HepG2 (cell line): ENCODE data around the gene PRM2. TPM values are rescaled to one million over a fixed set of nuclear protein-coding genes. Genes with fewer than 3 reads are reported as not detected.

Source experiments
- ATF2 ChIP-seq: sonication (generic); formaldehyde crosslinking; IDR thresholded peaks from 2 replicates; pipeline ENCODE4 v1.4.0; 2020; ENCODE audit warnings: missing genetic modification reagents
- ATM ChIP-seq: fragments of 450-650 bp; IDR thresholded peaks from 2 replicates; pipeline ENCODE4 v1.7.1; 2017; ENCODE audit warnings: mild to moderate bottlenecking, borderline replicate concordance
- DRAP1 ChIP-seq: IDR thresholded peaks from 2 replicates; pipeline ENCODE4 v1.6.1; 2016; ENCODE audit warnings: missing genetic modification reagents, missing compliant biosample characterization
- GTF3A ChIP-seq: sonication (generic); formaldehyde crosslinking; conservative IDR thresholded peaks from 2 replicates; pipeline ENCODE4 v1.4.0; 2020; ENCODE audit warnings: mild to moderate bottlenecking, missing genetic modification reagents
- HNF4A ChIP-seq: sonication (generic); formaldehyde crosslinking; IDR thresholded peaks from 2 replicates; pipeline ENCODE4 v1.4.0; 2020; ENCODE audit warnings: missing genetic modification reagents
- HNRNPL ChIP-seq: fragments of 200-400 bp; formaldehyde crosslinking; IDR thresholded peaks from 2 replicates; pipeline ENCODE4 v1.6.1; 2017; ENCODE audit warnings: mild to moderate bottlenecking, low read depth, low read length
- LRRFIP1 ChIP-seq: sonication (generic); formaldehyde crosslinking; conservative IDR thresholded peaks from 2 replicates; pipeline ENCODE4 v1.4.0; 2020; ENCODE audit warnings: missing genetic modification reagents
- MYNN ChIP-seq: sonication (generic); formaldehyde crosslinking; IDR thresholded peaks from 2 replicates; pipeline ENCODE4 v1.4.0; 2020; ENCODE audit warnings: mild to moderate bottlenecking, low read depth, missing genetic modification reagents
- REST ChIP-seq, 2 experiments: IDR thresholded peaks; 2 replicates each; pipeline ENCODE4 v1.6.1; 2011 to 2012; ENCODE audit warnings: low read length in 2 of 2, borderline replicate concordance in 1 of 2, low read depth in 1 of 2, mild to moderate bottlenecking in 1 of 2, moderate library complexity in 1 of 2
- SNAPC5 ChIP-seq: sonication (generic); formaldehyde crosslinking; IDR thresholded peaks from 2 replicates; pipeline ENCODE4 v1.8.1; 2023; ENCODE audit warnings: mild to moderate bottlenecking, missing genetic modification reagents, borderline replicate concordance
- TAF15 ChIP-seq: fragments of 200-400 bp; formaldehyde crosslinking; IDR thresholded peaks from one replicate; pipeline ENCODE4 v1.6.1; 2018; ENCODE audit warnings: mild to moderate bottlenecking, low read depth, low read length; ENCODE audit not compliant: poor library complexity, severe bottlenecking
- YEATS4 ChIP-seq: sonication (generic); formaldehyde crosslinking; IDR thresholded peaks from 2 replicates; pipeline ENCODE4 v1.4.0; 2020; ENCODE audit warnings: missing genetic modification reagents, borderline replicate concordance
- ZNF207 ChIP-seq: fragments of 450-650 bp; IDR thresholded peaks from 2 replicates; pipeline ENCODE4 v1.6.1; 2016; ENCODE audit warnings: antibody characterized with exemption, borderline replicate concordance
- ZNF350 ChIP-seq: sonication (generic); formaldehyde crosslinking; IDR thresholded peaks from 2 replicates; pipeline ENCODE4 v1.4.0; 2020; ENCODE audit warnings: mild to moderate bottlenecking, low read depth, missing genetic modification reagents, borderline replicate concordance
- ZNF724P ChIP-seq: sonication (generic); formaldehyde crosslinking; IDR thresholded peaks from 2 replicates; pipeline ENCODE4 v1.8.0; 2022; ENCODE audit warnings: missing genetic modification reagents, borderline replicate concordance
- polyA plus RNA-seq, 8 experiments: library from polyadenylated mRNA; depleted of rRNA in 3 of 8; stranded (reverse) in 7 of 8; unstranded in 1 of 8; fragments of >200 nt; fragmentation: Illumina TruSeq in 4 of 8; extraction: Trizol in 4 of 8; gene quantifications; 2 replicates each; pipeline versions ENCODE4 v1.2.1 to v1.2.3, GENCODE V29; 2011 to 2016; ENCODE audit warnings: low read depth in 4 of 8, missing spikeins in 1 of 8, mixed read lengths in 1 of 8; ENCODE audit not compliant: insufficient read depth in 1 of 8
- total RNA-seq, 5 experiments: library from RNA; depleted of rRNA; stranded (reverse); fragments of >200 nt; fragmentation: Illumina TruSeq; extraction: Trizol; gene quantifications; 2 replicates each; pipeline ENCODE4 v1.2.3, GENCODE V29; 2016; ENCODE audit warnings: low read depth in 1 of 5
- TF ChIP-seq, protein P1 (sequence below): IDR thresholded peaks from 2 replicates; pipeline ENCODE4 v1.6.1; 2018; ENCODE audit warnings: missing genetic modification reagents, mild to moderate bottlenecking, missing compliant biosample characterization
- TF ChIP-seq, protein P2 (sequence below): sonication (generic); formaldehyde crosslinking; IDR thresholded peaks from 2 replicates; pipeline ENCODE4 v1.8.1; 2023; ENCODE audit warnings: mild to moderate bottlenecking, inconsistent platforms, moderate library complexity, missing genetic modification reagents, borderline replicate concordance

The PRM2 gene
- total and polyA plus RNA-seq, 2 of the 13 experiments (the other 11 are each of a cell fraction or from before 2014, with no cell fraction given), result 0.54 TPM; not detected in 1

DNA sequence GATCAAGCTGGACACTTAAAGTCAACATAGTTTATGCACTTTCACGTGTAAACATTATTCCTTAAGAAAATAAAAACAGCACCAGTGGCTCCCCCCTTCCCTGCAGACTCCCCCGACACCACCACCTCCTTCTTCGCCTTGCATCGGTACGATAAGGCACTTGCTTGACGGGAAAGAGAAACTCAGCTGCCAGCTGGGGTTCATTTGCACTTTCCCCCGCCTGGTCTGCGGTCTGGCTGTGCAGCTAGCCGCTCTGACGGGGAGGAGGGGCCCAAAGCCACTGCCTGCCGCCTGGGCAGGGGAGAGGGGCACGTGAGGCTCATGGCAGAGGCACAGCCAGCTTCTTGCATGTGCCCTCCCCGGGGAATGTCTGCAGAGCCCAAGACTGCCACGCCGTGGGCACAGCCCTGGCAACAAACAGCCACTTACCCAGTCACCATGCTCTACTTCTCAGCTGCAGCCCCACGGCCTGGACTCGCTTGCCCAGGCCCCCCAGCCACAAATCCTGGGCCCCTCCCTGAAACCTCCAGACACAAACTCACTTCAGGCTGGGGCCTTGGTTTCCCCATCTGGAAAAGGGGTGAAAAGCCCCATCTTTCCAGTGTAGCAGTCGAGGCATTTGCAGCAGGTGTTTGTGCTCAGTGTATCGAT lies 21.3 kb upstream of the PRM2 start (continued):
- TF ChIP-seq REST (IDR thresholded peaks at IDR 0.05; ENCODE audit: borderline replicate concordance in 1 of 2, low read depth in 1 of 2, low read length in 2 of 2), result no peak
- TF ChIP-seq ZNF350, result peak; percentile 46; the same call in 1 of the 2 replicates
- peak; percentile 100 for TF ChIP-seq HNRNPL
- TF ChIP-seq, protein P1, sequence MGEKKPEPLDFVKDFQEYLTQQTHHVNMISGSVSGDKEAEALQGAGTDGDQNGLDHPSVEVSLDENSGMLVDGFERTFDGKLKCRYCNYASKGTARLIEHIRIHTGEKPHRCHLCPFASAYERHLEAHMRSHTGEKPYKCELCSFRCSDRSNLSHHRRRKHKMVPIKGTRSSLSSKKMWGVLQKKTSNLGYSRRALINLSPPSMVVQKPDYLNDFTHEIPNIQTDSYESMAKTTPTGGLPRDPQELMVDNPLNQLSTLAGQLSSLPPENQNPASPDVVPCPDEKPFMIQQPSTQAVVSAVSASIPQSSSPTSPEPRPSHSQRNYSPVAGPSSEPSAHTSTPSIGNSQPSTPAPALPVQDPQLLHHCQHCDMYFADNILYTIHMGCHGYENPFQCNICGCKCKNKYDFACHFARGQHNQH (CRISPR knock-in tag), result 0 out of 2 replicates have a peak, but pooled peaks have one; percentile 18
- TF ChIP-seq DRAP1 (CRISPR knock-in tag), result peak; percentile 27; the same call in 1 of the 2 replicates
- TF ChIP-seq YEATS4 (CRISPR knock-in tag), result peak; percentile 58; the same call in 1 of the 2 replicates
- peak; percentile 65 for TF ChIP-seq HNF4A
- TF ChIP-seq, protein P2, sequence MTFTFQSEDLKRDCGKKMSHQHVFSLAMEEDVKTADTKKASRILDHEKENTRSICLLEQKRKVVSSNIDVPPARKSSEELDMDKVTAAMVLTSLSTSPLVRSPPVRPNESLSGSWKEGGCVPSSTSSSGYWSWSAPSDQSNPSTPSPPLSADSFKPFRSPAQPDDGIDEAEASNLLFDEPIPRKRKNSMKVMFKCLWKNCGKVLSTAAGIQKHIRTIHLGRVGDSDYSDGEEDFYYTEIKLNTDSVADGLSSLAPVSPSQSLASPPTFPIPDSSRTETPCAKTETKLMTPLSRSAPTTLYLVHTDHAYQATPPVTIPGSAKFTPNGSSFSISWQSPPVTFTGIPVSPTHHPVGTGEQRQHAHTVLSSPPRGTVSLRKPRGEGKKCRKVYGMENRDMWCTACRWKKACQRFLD, result no peak
- no peak for TF ChIP-seq TAF15
- TF ChIP-seq ATF2, result 0 out of 2 replicates have a peak, but pooled peaks have one; percentile 61
- no peak; the same call in 1 of the 2 replicates for TF ChIP-seq LRRFIP1 (CRISPR knock-in tag)
- no peak; the same call in 1 of the 2 replicates for TF ChIP-seq MYNN (CRISPR knock-in tag)
- no peak for TF ChIP-seq GTF3A (CRISPR knock-in tag)
- no peak for TF ChIP-seq SNAPC5 (CRISPR knock-in tag)
- TF ChIP-seq ZNF724P (CRISPR knock-in tag), result peak; percentile 72
- no peak for TF ChIP-seq ATM
- TF ChIP-seq ZNF207, result no peak
